ENCODE results near the gene DPH6. TPM values are rescaled to one million over a fixed set of nuclear protein-coding genes. Genes with fewer than 3 reads are reported as not detected.
A peak's percentile ranks its signal among the peaks of the same experiment; 100 is the strongest.
"Not testable (repeated sequence)": the region's sequence is repeated elsewhere in the genome, so short reads cannot be mapped to it uniquely, and the experiment has no call there.

DPH6 gene
- polyA plus RNA-seq (ENCODE audit: insufficient read length in 3 of 3) = 10 to 100 TPM; 17.2 to 21.0 (median 21.0) TPM

DNA sequence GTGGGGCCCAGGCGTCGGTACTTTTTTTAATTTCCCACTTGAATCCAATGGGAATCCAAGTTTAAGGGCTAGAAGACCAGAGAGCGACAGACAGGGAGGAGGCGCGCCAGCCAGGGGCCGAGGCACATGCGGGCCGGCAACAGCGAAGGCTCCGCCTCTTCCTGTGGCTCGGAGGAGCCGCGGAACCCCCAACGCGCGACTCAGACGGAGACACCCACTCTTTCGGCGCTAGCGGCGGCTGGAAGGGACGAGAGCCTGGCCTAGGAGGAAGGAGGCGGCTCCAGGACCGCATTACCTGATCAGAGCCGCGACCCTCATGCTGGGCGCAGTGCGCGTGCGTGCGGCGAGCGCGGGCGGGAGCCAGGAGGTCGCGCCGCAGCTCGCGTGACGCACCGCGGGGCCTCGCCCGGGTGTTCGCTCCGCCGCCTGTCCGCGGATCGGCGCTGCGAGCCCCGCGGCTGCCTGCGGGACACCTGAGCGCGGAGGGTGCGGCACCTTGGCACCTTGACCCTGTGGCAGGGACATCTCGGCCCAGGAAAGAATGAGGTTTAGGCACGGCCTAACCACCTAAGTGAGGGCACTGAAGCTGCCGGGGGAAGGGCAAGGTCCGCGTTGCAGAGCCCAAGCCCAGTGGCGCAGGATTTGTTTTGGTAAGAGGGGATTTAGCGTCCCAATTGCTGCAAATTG lies at the start of gene DPH6:
Gene DPH6, minus strand, starts transcription at position 342 of the 687 bp plus-strand sequence. Its CDS starts 24 bp downstream, at position 318.
- DNase-seq (ENCODE audit: low read depth in 3 of 3, low spot score in 2 of 3) = peak; percentile 73 to 80 (median 74)

GRCh38 chr15:35595656-35596055 lies 49.7 kb upstream of the DPH6 start:
- DNase-seq (ENCODE audit: low read depth in 3 of 3, low spot score in 2 of 3) = no peak

DNA sequence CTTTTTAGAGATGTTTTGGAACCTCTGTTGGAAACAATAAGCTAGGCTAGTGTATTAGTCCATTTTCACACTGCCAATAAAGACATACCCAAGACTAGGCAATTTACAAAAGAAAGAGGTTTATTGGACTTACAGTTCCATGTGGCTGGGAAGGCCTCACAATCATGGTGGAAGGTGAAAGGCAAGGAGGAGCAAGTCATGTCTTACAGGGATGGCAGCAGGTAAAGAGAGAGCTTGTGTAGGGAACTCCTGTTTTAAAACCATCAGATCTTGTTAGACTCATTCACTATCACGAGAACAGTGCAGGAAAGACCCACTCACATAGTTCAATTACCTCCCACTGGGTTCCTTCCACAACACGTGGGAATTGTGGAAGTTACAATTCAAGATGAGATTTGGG lies 46.0 kb upstream of the DPH6 start:
- not testable (repeated sequence) for DNase-seq (ENCODE audit: low read depth in 3 of 3, low spot score in 2 of 3)

GRCh38 chr15:35583863-35584528 lies 38.0 kb upstream of the DPH6 start:
- DNase-seq (ENCODE audit: low read depth in 3 of 3, low spot score in 2 of 3) = no peak

DNA sequence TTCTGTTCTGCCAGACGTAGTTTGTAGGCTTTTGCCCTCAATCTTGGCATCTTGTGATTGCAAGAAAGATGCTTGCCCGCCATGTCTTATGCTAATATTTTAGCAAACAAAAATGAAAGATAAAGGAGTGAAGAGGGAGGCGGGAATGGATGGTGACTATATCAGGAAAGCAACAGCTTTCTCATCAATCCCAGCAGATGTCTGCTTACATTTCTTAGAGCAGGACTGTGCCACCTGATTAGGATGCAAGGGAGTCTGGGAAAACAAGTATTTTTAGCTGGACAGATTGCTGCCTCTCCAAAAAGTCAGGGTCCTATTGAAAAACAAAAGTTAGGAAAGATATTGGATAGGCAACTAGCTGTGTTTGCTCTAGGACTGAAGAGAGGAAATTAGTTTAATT lies 34.6 kb upstream of the DPH6 start:
- no peak for DNase-seq (ENCODE audit: low read depth in 3 of 3, low spot score in 2 of 3)

- DNase-seq (ENCODE audit: low read depth in 3 of 3, low spot score in 2 of 3) = no peak
Measured at GRCh38 chr15:35567392-35567791, 21.4 kb upstream of the DPH6 start.

DNA sequence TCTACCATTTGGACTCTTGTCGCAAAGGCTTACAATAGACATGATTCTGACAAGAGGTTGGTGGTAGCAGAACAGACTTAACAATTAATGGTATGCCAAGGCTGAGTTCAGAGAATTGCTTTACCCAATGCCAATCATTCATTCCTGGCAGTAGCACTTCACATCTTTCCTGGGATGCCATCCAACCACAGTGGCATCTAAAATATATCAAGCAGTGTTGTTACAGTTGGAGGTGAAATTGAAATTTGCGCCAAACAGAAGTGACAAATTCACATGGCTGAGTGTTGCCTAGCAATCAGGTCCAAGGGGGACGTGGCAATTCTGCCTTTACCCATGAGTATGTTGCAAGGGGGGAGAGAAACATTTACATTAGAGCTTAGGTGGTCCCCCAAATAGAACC lies 21.0 kb upstream of the DPH6 start:
- DNase-seq (ENCODE audit: low read depth in 3 of 3, low spot score in 2 of 3) = no peak

DNA sequence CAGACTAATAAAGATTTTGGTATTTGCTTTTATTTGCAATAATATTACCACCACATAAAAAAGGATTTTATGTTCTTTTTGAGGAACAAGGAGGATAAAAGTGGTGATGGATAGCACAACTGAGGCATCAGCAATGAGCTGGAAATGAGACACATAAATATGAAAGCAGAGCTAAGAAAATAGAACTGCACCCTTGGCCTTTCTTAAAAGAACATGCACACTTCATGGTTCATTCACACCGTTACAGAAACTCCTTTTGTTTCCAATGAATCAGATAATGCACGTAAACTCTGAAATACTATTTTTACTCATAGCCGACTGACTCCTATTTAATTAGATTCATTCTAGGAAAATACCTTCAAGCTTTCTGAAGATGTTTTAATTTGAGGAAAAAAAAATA lies 19.9 kb upstream of the DPH6 start:
- DNase-seq (ENCODE audit: low read depth in 3 of 3, low spot score in 2 of 3) = no peak

DNA sequence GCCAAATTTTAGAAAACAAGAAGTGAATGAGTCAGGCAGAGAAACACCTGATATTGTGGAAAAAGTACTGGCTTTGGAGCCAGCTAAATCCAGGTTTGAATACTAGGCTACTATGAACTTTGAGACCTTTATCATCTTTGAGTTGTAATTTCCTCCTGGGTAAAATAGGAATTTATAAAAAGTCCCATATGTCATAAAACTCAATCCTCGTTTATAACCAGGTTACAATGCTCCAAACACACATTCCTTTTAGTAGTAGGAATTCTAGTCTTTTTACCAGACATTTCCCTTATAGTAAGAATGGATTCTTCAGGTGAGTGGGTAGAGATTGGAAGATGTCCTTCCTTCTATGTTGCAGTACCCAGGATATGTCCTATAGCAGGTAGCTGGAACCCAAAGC lies 16.7 kb upstream of the DPH6 start:
- no peak for DNase-seq (ENCODE audit: low read depth in 3 of 3, low spot score in 2 of 3)

DNA sequence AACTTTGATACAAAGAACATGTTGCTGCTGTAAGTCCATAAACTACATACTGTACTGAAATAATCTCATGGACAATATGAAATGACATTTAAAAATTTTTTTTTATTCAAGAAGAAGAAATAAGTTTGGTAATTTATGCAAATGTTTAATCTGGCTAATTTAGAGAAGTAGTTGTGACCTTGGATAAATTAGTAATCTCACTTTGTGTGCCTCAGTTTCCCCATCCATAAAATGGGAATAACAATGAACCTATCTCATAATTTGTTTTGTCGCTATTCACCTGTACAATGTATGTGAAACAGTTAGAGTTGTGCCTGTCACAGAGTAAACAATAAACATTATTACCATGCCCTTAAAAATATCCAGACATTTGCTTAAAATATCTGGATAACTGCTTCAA lies 15.3 kb upstream of the DPH6 start:
- no peak for DNase-seq (ENCODE audit: low read depth in 3 of 3, low spot score in 2 of 3)

- DNase-seq (ENCODE audit: low read depth in 3 of 3, low spot score in 2 of 3) = no peak
Measured at GRCh38 chr15:35560870-35561269, 14.9 kb upstream of the DPH6 start.

DNA sequence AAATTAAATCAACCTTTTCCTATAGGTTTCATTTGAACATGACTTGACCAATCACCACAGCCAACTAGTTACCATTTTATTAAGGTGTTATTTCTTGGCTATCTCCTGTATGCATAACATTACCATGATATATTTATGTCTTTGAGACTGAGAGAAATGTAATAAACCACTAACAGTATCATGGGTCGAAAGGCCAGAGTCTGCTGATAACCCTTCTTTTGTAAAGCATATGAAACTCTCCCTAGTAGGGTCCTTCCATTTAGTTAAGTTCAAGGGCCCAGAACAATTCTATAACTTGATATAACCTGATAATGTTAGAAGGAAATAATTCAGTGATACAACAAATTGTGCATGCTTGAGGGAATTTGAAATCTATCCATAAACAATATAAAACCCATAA lies 14.3 kb upstream of the DPH6 start:
- DNase-seq (ENCODE audit: low read depth in 3 of 3, low spot score in 2 of 3) = no peak

GRCh38 chr15:35559683-35560082 lies 13.7 kb upstream of the DPH6 start:
- DNase-seq (ENCODE audit: low read depth in 3 of 3, low spot score in 2 of 3) = no peak

- DNase-seq (ENCODE audit: low read depth in 3 of 3, low spot score in 2 of 3) = no peak
Measured at GRCh38 chr15:35557544-35557943, 11.6 kb upstream of the DPH6 start.

DNA sequence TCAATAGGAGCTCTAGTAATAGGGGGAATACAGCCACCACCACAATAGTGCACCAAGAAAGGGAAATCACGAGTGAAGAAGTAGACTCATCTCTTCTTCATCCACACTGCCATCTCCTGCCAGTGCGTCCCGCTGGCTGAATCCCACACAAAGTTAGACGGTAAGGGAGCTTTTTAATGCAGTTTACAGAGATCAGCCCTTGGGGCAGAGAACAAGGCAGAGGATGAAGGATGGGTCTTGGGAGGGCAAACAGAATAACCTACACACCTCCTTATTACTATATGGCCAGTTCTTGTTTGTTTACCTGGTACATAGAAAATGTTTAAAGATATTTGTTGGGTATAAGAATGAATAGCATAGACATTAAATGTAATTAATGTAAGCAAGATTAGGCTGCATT lies 11.0 kb upstream of the DPH6 start:
- DNase-seq (ENCODE audit: low read depth in 3 of 3, low spot score in 2 of 3) = no peak

DNA sequence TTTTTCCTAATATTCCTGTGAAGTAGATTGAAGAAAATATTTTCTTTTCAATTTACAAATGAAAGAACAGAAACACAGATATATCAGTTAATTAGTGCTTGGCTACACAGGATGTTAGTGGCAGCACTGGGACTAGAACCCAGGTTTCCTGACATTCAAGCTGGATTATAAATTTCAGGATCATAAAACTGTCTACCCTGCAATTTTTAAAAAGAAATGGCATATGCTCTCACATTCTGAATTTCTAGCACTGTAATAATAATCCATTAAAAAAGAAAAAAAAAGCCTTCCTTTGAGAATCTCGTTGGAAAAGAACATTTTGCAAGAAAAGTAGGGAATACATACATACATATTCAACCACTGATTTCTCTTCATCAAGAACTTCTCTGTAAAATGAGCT lies 9.3 kb upstream of the DPH6 start:
- DNase-seq (ENCODE audit: low read depth in 3 of 3, low spot score in 2 of 3) = no peak

DNA sequence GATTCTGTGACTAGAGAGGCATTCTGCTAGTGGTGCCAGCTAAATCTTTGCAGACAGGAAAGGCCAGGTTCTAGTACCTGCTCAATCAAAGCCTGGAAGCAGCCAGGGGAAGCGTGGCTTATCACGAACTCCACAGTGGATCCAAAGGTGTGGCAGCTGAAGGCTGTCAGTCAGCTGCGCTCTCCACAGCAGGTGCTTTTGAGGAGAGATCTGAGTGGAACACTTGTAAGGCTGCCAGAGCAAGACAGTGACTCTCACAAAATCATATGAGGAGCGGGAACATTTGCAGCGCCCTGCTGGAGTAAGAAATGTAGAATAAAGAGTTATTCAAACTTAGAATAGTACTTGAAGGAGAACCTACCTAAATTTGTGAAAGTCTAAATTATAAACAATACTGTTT lies 5.0 kb upstream of the DPH6 start:
- no peak for DNase-seq (ENCODE audit: low read depth in 3 of 3, low spot score in 2 of 3)

- DNase-seq (ENCODE audit: low read depth in 3 of 3, low spot score in 2 of 3) = no peak
Measured at GRCh38 chr15:35549567-35549966, 3.6 kb upstream of the DPH6 start.

- DNase-seq (ENCODE audit: low read depth in 3 of 3, low spot score in 2 of 3) = no peak
Measured at GRCh38 chr15:35548435-35548834, 2.5 kb upstream of the DPH6 start.

- DNase-seq (ENCODE audit: low read depth in 3 of 3, low spot score in 2 of 3) = no peak
Measured at GRCh38 chr15:35547775-35548364, 1.9 kb upstream of the DPH6 start.

DNA sequence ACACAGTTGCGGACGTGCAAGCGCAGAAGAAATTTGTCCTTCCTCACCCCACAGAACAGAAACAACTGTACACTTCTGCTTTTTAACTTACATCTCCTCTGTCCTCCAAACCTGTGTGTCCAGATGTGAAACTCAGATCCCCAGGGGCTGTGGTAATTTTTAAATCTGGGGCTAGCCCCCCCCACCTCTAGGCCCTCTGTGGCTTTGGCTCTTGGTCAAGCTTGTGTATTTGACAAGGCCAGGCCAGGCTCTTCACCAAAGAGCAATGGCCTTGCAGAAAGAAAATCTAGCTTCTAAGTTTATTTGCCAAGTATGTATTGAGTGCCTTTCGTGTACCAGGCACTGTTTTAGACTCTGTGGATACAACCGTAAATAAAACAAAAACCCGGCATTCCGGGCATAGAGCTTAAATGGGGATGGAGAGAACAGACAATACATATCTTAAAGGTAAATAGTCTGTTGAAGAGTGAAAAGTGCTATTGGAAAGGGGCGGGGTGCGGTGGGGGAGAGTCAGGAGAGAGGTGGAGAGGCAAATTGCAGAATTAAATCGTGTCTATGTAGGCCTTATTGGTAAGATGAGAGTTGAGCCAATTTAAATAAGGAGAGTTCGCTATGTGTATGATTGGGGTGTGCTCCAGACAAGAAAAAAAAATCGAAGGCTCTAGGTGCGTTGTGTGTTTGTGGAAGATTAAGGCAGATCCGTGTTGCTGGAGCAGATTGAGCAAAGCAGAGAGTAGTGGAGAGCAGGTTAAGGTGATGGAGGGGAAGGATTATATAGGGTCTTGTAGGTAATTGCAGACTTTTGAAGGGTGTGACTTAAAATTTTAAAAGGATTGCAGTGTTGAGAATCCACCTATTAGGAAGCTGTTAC lies 781 bp upstream of the DPH6 start:
- peak in 1 of 3 donors; percentile 18 for DNase-seq (ENCODE audit: low read depth in 3 of 3, low spot score in 2 of 3)
